HEK293T (cell line): ENCODE measurements around the gene PGAP2.

ENCODE experiments used
- ARNT ChIP-seq: fragments of 450-650 bp; IDR thresholded peaks from 2 replicates; pipeline ENCODE4 v1.6.1; 2017; ENCODE audit warnings: mild to moderate bottlenecking
- BHLHE40 ChIP-seq: fragments of 450-650 bp; IDR thresholded peaks from 2 replicates; pipeline ENCODE4 v1.6.1; 2016; ENCODE audit warnings: mild to moderate bottlenecking, moderate library complexity, borderline replicate concordance
- FOXM1 ChIP-seq: fragments of 450-650 bp; IDR thresholded peaks from 2 replicates; pipeline ENCODE4 v1.6.1; 2017; ENCODE audit warnings: mild to moderate bottlenecking, borderline replicate concordance
- HDGF ChIP-seq: fragments of 450-650 bp; IDR thresholded peaks from 2 replicates; pipeline ENCODE4 v1.6.1; 2017; ENCODE audit warnings: antibody characterized with exemption, borderline replicate concordance
- PKNOX1 ChIP-seq: fragments of 450-650 bp; IDR thresholded peaks from 2 replicates; pipeline ENCODE4 v1.6.1; 2016
- SP1 ChIP-seq: fragments of 450-650 bp; IDR thresholded peaks from 2 replicates; pipeline ENCODE4 v1.6.1; 2017
- SUZ12 ChIP-seq: fragments of 450-650 bp; IDR thresholded peaks from 2 replicates; pipeline ENCODE4 v1.6.1; 2016; ENCODE audit warnings: mild to moderate bottlenecking
- ZNF384 ChIP-seq: fragments of 450-650 bp; IDR thresholded peaks from 2 replicates; pipeline ENCODE4 v1.6.1; 2016

GRCh38 chr11:3845670-3846069 lies 37.3 kb downstream of the PGAP2 start:
- TF ChIP-seq ZNF384 (no peak), PKNOX1 (no peak), SUZ12 (no peak), BHLHE40 (no peak), FOXM1 (no peak), ARNT (no peak), SP1 (no peak), HDGF (no peak)
